Epithelial cell of esophagus (primary cell): ENCODE data around the gene PRDM10.
A peak's percentile ranks its signal among the peaks of the same experiment; 100 is the strongest.

Source experiments
- DNase-seq: peaks from one replicate; pipeline ENCODE4 v3.0.0; 2010; ENCODE audit warnings: low read depth
- H3K4me3 ChIP-seq: 2 replicates; pipeline ENCODE4 v1.5.1; 2011; ENCODE audit warnings: mild to moderate bottlenecking, low read length, control low read depth
- CTCF ChIP-seq: IDR thresholded peaks from 2 replicates; pipeline ENCODE4 v1.5.1; 2011; ENCODE audit warnings: low read depth, mild to moderate bottlenecking, low read length, control low read depth, inconsistent platforms; ENCODE audit not compliant: insufficient read depth; ENCODE audit errors: missing control alignments

PRDM10 gene

GRCh38 chr11:130002352-130002845 is at the start of gene PRDM10:
Gene PRDM10 (minus strand): TSS chr11:130002835. CDS start chr11:129960964, 41,871 bp downstream.
- DNase-seq = peak; percentile 91
- no peak for TF ChIP-seq CTCF
- H3K4me3 ChIP-seq = peak within 1 kb of the TSS; percentile 70

- H3K4me3 ChIP-seq = no peak overlapping the region
- no peak for DNase-seq
- no peak for TF ChIP-seq CTCF
These were observed 48.4 kb upstream of the PRDM10 start for GRCh38 chr11:130051082-130051481.

GRCh38 chr11:130050257-130050656 is 47.6 kb upstream of the PRDM10 start:
- TF ChIP-seq CTCF = no peak
- DNase-seq = no peak
- no peak overlapping the region for H3K4me3 ChIP-seq

GRCh38 chr11:130049328-130049771 is 46.7 kb upstream of the PRDM10 start:
- no peak for DNase-seq
- no peak overlapping the region for H3K4me3 ChIP-seq

GRCh38 chr11:130047141-130047540 is 44.5 kb upstream of the PRDM10 start:
- no peak for DNase-seq
- H3K4me3 ChIP-seq = no peak overlapping the region
- TF ChIP-seq CTCF = no peak

More at GRCh38 chr11:130049328-130049771, 46.7 kb upstream of the PRDM10 start:
- no peak for TF ChIP-seq CTCF

- no peak overlapping the region for H3K4me3 ChIP-seq
- TF ChIP-seq CTCF = no peak
- DNase-seq = no peak
These were observed 40.9 kb upstream of the PRDM10 start for GRCh38 chr11:130043575-130043974.

- no peak overlapping the region for H3K4me3 ChIP-seq
- peak; percentile 99 for DNase-seq
- no peak for TF ChIP-seq CTCF
These were observed 39.5 kb upstream of the PRDM10 start for GRCh38 chr11:130042093-130042591.
